Natural killer cell (primary cell): Measurements from ENCODE around the gene ELAVL3. TPM values are rescaled to one million over a fixed set of nuclear protein-coding genes. Genes with fewer than 3 reads are reported as not detected.

Source experiments
- ATAC-seq, 3 donors: fragments of 150-1000 bp in 2 of 3; fragments of 200-7000 bp in 1 of 3; cut with Tn5 transposase; 1 replicate in 1 of 3; 2 replicates in 2 of 3; pipeline ENCODE4 v1.10.0; 2021; ENCODE audit warnings: mild to moderate bottlenecking in 2 of 3, moderate library complexity in 2 of 3
- DNase-seq, 2 donors: peaks; one replicate each; pipeline versions ENCODE4 v3.0.0 to v3.0.0-alpha.2; 2013 to 2021; ENCODE audit warnings: mixed read lengths in 1 of 2
- H3K27ac ChIP-seq: one replicate; pipeline ENCODE4 v1.5.1; 2013; ENCODE audit warnings: mild to moderate bottlenecking, low read length
- H3K27me3 ChIP-seq: one replicate; pipeline ENCODE4 v1.6.1; 2013; ENCODE audit warnings: low read length; ENCODE audit not compliant: control insufficient read depth, insufficient read depth
- H3K36me3 ChIP-seq: one replicate; pipeline ENCODE4 v1.6.1; 2013; ENCODE audit warnings: low read length; ENCODE audit not compliant: control insufficient read depth, insufficient read depth
- H3K4me1 ChIP-seq: one replicate; pipeline ENCODE4 v1.6.1; 2013; ENCODE audit warnings: low read length; ENCODE audit not compliant: control insufficient read depth, insufficient read depth
- H3K4me3 ChIP-seq: one replicate; pipeline ENCODE4 v1.5.1; 2013; ENCODE audit warnings: low read length
- H3K9me3 ChIP-seq: one replicate; pipeline ENCODE4 v1.6.1; 2013; ENCODE audit warnings: low read length; ENCODE audit not compliant: control insufficient read depth, insufficient read depth
- H3K27ac Mint-ChIP-seq, 2 donors: one replicate each; pipeline ENCODE4 v1.8.0; 2022; ENCODE audit warnings: mild to moderate bottlenecking in 2 of 2, mixed read lengths in 2 of 2, moderate library complexity in 1 of 2
- H3K27me3 Mint-ChIP-seq, 2 donors: one replicate each; pipeline ENCODE4 v1.8.0; 2022; ENCODE audit warnings: low read depth in 2 of 2, mixed read lengths in 2 of 2
- H3K36me3 Mint-ChIP-seq: one replicate; pipeline ENCODE4 v1.8.0; 2022; ENCODE audit warnings: mixed read lengths
- H3K4me1 Mint-ChIP-seq, 2 donors: one replicate each; pipeline ENCODE4 v1.8.0; 2022; ENCODE audit warnings: mixed read lengths in 2 of 2
- H3K4me3 Mint-ChIP-seq: one replicate; pipeline ENCODE4 v1.8.0; 2022; ENCODE audit warnings: mild to moderate bottlenecking, moderate library complexity, mixed read lengths
- H3K9me3 Mint-ChIP-seq, 2 donors: one replicate each; pipeline ENCODE4 v1.8.0; 2022; ENCODE audit warnings: mixed read lengths in 2 of 2
- WGBS: methylation state at CpG from one replicate; pipeline ENCODE4 v1.1.7; 2013; ENCODE audit warnings: missing lambda C conversion rate; ENCODE audit not compliant: insufficient coverage; 5-methylcytosine and 5-hydroxymethylcytosine counted together
- intact Hi-C: fragments of 100-400 bp; cut with micrococcal nuclease; formaldehyde crosslinking; loops from one replicate; pipeline ENCODE4 v1.14.2; 2022
- total RNA-seq, 4 donors: library from RNA; stranded (reverse); fragments of 120-200 nt in 1 of 4; gene quantifications; one replicate each; pipeline versions ENCODE4 v1.2.3 to v1.2.4, GENCODE V29; 2013 to 2022
- TF ChIP-seq, protein P1 (sequence below): fragments of 200-600 bp; IDR thresholded peaks from one replicate; pipeline ENCODE4 v1.8.0; 2022; ENCODE audit warnings: antibody characterized with exemption

The ELAVL3 gene
- total RNA-seq, 3 donors from 2014 or later (not counting 1 experiment from before 2014, with no cell fraction given): not detected

DNA sequence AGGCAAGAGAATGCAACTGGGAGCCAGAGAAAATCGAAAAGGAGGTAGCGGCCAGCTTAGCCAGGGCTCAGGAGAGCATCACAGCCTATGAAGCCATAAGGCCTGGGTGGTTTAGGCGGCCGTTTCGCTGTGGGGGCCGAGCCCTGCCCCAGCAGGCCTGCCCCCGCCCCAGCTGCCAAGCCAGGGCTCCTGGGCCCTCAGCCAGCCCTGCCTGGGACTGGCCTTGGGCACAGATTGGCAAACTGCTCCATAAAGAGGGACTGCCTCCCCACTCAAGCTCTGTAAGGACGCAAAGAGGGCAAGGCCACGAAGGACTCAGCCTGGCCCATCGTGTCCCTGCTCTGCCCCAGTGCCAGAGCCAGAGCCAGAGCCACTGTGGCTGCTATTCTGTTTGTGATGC lies 14.6 kb upstream of the ELAVL3 start:
- Histone ChIP-seq H3K4me3 (no peak overlapping the region), H3K36me3 (peaks cover 10% of the 10 kb centered on the region), H3K27me3 (no peaks in the 10 kb centered on the region), H3K9me3 (no peaks in the 10 kb centered on the region), H3K27ac (no peak overlapping the region), H3K4me1 (no peaks in the 10 kb centered on the region)
- no peak for DNase-seq
- ATAC-seq: no peak
- H3K27ac Mint-ChIP-seq: no peak overlapping the region
- H3K36me3 Mint-ChIP-seq: no peaks in the 10 kb centered on the region
- intact Hi-C loops: no loop called here
- no peak overlapping the region for H3K4me3 Mint-ChIP-seq
- TF ChIP-seq, protein P1, sequence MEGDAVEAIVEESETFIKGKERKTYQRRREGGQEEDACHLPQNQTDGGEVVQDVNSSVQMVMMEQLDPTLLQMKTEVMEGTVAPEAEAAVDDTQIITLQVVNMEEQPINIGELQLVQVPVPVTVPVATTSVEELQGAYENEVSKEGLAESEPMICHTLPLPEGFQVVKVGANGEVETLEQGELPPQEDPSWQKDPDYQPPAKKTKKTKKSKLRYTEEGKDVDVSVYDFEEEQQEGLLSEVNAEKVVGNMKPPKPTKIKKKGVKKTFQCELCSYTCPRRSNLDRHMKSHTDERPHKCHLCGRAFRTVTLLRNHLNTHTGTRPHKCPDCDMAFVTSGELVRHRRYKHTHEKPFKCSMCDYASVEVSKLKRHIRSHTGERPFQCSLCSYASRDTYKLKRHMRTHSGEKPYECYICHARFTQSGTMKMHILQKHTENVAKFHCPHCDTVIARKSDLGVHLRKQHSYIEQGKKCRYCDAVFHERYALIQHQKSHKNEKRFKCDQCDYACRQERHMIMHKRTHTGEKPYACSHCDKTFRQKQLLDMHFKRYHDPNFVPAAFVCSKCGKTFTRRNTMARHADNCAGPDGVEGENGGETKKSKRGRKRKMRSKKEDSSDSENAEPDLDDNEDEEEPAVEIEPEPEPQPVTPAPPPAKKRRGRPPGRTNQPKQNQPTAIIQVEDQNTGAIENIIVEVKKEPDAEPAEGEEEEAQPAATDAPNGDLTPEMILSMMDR: no peak
- 98% methylated on average over 10 of the region's 10 CpGs for WGBS
- H3K4me1 Mint-ChIP-seq: no peaks in the 10 kb centered on the region
- no peaks in the 10 kb centered on the region for H3K9me3 Mint-ChIP-seq
- H3K27me3 Mint-ChIP-seq: no peaks in the 10 kb centered on the region

DNA sequence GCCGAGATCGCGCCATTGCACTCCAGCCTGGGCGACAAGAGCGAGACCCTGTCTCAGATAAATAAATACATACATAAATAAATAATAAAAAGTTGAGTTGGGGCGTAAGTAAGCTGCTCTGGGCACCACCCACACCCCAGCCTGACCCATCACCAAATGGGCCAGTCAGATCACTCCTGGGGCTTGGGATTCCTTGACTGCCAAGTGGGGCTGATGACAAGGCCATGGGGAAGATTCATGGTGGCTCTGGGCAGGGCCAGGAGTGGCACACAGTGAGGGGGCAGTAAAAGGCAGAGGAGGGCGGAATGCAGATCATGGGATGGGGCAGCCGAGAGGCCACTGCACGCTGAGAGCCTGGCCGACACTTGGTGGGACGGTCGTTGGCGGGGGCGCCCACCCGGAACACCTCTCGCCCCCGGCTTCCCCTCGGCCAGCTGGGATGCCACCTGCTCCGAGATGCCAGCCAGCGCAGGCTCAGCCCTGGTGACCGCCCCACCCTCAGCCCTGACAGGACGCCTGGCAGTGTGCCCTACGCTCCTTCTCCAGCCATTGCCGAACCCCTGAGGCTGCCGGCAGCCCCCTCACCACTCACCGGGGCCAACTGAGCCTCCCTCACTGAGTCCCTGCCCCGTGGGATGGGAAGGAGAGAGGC lies 13.9 kb upstream of the ELAVL3 start:
- 96% methylated on average over 20 of the region's 27 CpGs for WGBS
- H3K27ac ChIP-seq: no peak overlapping the region
- TF ChIP-seq, protein P1: no peak
- Mint-ChIP-seq H3K27ac (no peak overlapping the region), H3K9me3 (no peaks in the 10 kb centered on the region), H3K36me3 (no peaks in the 10 kb centered on the region), H3K4me1 (no peaks in the 10 kb centered on the region), H3K27me3 (no peaks in the 10 kb centered on the region), H3K4me3 (no peak overlapping the region)
- no peak for ATAC-seq
- H3K4me3 ChIP-seq: no peak overlapping the region
- intact Hi-C loops: no loop called here
- H3K27me3 ChIP-seq: no peaks in the 10 kb centered on the region
- H3K9me3 ChIP-seq: no peaks in the 10 kb centered on the region
- peaks cover 12% of the 10 kb centered on the region for H3K36me3 ChIP-seq
- H3K4me1 ChIP-seq: no peaks in the 10 kb centered on the region
- no peak for DNase-seq

DNA sequence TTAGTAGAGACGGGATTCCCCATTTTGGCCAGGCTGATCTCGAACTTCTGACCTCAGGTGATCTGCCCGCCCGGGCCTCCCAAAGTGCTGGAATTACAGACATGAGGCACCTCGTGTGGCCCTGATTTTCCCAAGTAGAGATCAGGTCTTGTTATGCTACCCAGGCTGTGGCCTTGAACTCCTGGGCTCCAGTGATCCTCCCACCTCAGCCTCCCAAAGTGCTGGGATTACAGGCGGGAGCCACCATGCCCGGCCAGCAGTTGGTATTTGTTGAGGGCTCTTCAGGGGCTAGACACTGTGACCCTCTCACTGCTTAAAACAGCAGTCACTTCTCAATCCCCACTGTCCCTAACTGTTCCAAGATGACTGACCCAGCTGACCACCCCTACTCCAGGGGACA lies 8.5 kb upstream of the ELAVL3 start:
- Mint-ChIP-seq H3K36me3 (no peaks in the 10 kb centered on the region), H3K4me1 (peaks cover 0 to 5% of the 10 kb centered on the region in 2 donors), H3K27me3 (no peaks in the 10 kb centered on the region), H3K4me3 (no peak overlapping the region), H3K27ac (no peak overlapping the region), H3K9me3 (no peaks in the 10 kb centered on the region)
- Histone ChIP-seq H3K9me3 (no peaks in the 10 kb centered on the region), H3K27ac (no peak overlapping the region), H3K36me3 (peaks cover 7% of the 10 kb centered on the region), H3K4me1 (no peaks in the 10 kb centered on the region), H3K27me3 (no peaks in the 10 kb centered on the region), H3K4me3 (no peak overlapping the region)
- ATAC-seq (no peak), DNase-seq (no peak)
- WGBS: 95% methylated on average over 7 of the region's 7 CpGs
- intact Hi-C loops: no loop called here
- TF ChIP-seq, protein P1: no peak
